Breast epithelium (tissue), 3 donors: ENCODE measurements around the gene ANGPT4.

Source experiments
- CTCF ChIP-seq, 3 donors: fragments of 450-650 bp; IDR thresholded peaks; one replicate each; pipeline ENCODE4 v1.5.1; 2016 to 2017; ENCODE audit warnings: antibody characterized with exemption in 3 of 3, mild to moderate bottlenecking in 3 of 3, moderate library complexity in 3 of 3
- POLR2AphosphoS5 ChIP-seq, 3 donors: sonication (generic); formaldehyde crosslinking; IDR thresholded peaks; one replicate each; pipeline ENCODE4 v1.6.1; 2017; ENCODE audit warnings: antibody characterized with exemption in 3 of 3

- TF ChIP-seq CTCF (IDR thresholded peaks at IDR 0.05) (no peak), POLR2AphosphoS5 (IDR thresholded peaks at IDR 0.05) (no peak)
Observed at GRCh38 chr20:958936-959815, 43.0 kb upstream of the ANGPT4 start.
